Smooth muscle cell (in vitro differentiated cells): Measurements from ENCODE around the gene KCNC4. TPM values are rescaled to one million over a fixed set of nuclear protein-coding genes. Genes with fewer than 3 reads are reported as not detected.

ENCODE experiments used
- DNase-seq: peaks from one replicate; lab custom pipeline; 2025; ENCODE audit not compliant: unreplicated experiment; lab: John Stamatoyannopoulos, UW
- H2AFZ ChIP-seq: fragments of 200-600 bp; sonication (generic); 2 replicates; pipeline ENCODE4 v1.6.0; 2016; ENCODE audit warnings: antibody characterized with exemption, low read depth, mild to moderate bottlenecking
- H3F3A ChIP-seq: fragments of 200-600 bp; sonication (generic); 2 replicates; pipeline ENCODE4 v1.6.0; 2017; ENCODE audit warnings: antibody characterized with exemption, low read depth
- H3K27ac ChIP-seq: fragments of 200-600 bp; sonication (generic); 2 replicates; pipeline ENCODE4 v1.5.1; 2016; ENCODE audit warnings: low read depth, mild to moderate bottlenecking
- H3K27me3 ChIP-seq: fragments of 200-600 bp; sonication (generic); 2 replicates; pipeline ENCODE4 v1.6.1; 2016; ENCODE audit warnings: low read depth, mild to moderate bottlenecking
- H3K36me3 ChIP-seq: fragments of 200-600 bp; sonication (generic); 2 replicates; pipeline ENCODE4 v1.5.1; 2016; ENCODE audit warnings: low read depth
- H3K4me1 ChIP-seq: fragments of 200-600 bp; sonication (generic); 2 replicates; pipeline ENCODE4 v1.5.1; 2016; ENCODE audit warnings: low read depth
- H3K4me2 ChIP-seq: fragments of 200-600 bp; sonication (generic); 2 replicates; pipeline ENCODE4 v1.6.0; 2016; ENCODE audit warnings: mild to moderate bottlenecking
- H3K4me3 ChIP-seq: fragments of 200-600 bp; sonication (generic); 2 replicates; pipeline ENCODE4 v1.5.1; 2016; ENCODE audit warnings: mild to moderate bottlenecking
- H3K79me2 ChIP-seq: fragments of 200-600 bp; sonication (generic); 2 replicates; pipeline ENCODE4 v1.6.0; 2016; ENCODE audit warnings: low read depth, mild to moderate bottlenecking
- H3K9ac ChIP-seq: fragments of 200-600 bp; sonication (generic); 2 replicates; pipeline ENCODE4 v1.6.0; 2016; ENCODE audit warnings: low read depth
- H3K9me3 ChIP-seq: fragments of 200-600 bp; sonication (generic); replicated peaks from 2 replicates; pipeline ENCODE4 v1.5.1; 2016; ENCODE audit warnings: low read depth
- H4K20me1 ChIP-seq: fragments of 200-600 bp; sonication (generic); 2 replicates; pipeline ENCODE4 v1.6.0; 2016; ENCODE audit warnings: low read depth
- WGBS: methylation state at CpG from one replicate; pipeline ENCODE4 v1.1.7; 2016; ENCODE audit warnings: low lambda C conversion rate; 5-methylcytosine and 5-hydroxymethylcytosine counted together
- polyA plus RNA-seq: library from polyadenylated mRNA; unstranded; fragments of >200 nt; fragmentation: Nextera tagmentation; extraction: Ambion mirVana; gene quantifications from 2 replicates; pipeline ENCODE4 v1.2.1, GENCODE V29; 2016
- total RNA-seq: library from RNA; depleted of rRNA; stranded (reverse); fragments of >200 nt; gene quantifications from 2 replicates; pipeline ENCODE4 v1.2.3, GENCODE V29; 2014
- TF ChIP-seq, protein P1 (sequence below): fragments of 200-600 bp; sonication (generic); IDR thresholded peaks from 2 replicates; pipeline ENCODE4 v1.5.1; 2017; ENCODE audit warnings: borderline replicate concordance, mild to moderate bottlenecking, antibody characterized with exemption; ENCODE audit not compliant: insufficient read depth, poor library complexity, severe bottlenecking

KCNC4 gene
- total and polyA plus RNA-seq, 2 experiments from 2014 or later = 2.0 to 6.0 TPM

GRCh38 chr1:110225756-110226404, 15.8 kb downstream of the KCNC4 start:
- Histone ChIP-seq H3K9ac (no peak overlapping the region), H3K4me1 (no peaks in the 10 kb centered on the region), H3K4me2 (no peak overlapping the region), H3K27ac (no peak overlapping the region), H4K20me1 (peaks cover 9% of the 10 kb centered on the region), H3K4me3 (no peak overlapping the region), H3K9me3 (no peaks in the 10 kb centered on the region), H3F3A (no peaks in the 10 kb centered on the region), H3K36me3 (no peaks in the 10 kb centered on the region), H3K79me2 (no peaks in the 10 kb centered on the region), H3K27me3 (no peaks in the 10 kb centered on the region), H2AFZ (no peak overlapping the region)
- no peak for DNase-seq
- 92% methylated on average over 16 of the region's 18 CpGs for WGBS
- TF ChIP-seq, protein P1, sequence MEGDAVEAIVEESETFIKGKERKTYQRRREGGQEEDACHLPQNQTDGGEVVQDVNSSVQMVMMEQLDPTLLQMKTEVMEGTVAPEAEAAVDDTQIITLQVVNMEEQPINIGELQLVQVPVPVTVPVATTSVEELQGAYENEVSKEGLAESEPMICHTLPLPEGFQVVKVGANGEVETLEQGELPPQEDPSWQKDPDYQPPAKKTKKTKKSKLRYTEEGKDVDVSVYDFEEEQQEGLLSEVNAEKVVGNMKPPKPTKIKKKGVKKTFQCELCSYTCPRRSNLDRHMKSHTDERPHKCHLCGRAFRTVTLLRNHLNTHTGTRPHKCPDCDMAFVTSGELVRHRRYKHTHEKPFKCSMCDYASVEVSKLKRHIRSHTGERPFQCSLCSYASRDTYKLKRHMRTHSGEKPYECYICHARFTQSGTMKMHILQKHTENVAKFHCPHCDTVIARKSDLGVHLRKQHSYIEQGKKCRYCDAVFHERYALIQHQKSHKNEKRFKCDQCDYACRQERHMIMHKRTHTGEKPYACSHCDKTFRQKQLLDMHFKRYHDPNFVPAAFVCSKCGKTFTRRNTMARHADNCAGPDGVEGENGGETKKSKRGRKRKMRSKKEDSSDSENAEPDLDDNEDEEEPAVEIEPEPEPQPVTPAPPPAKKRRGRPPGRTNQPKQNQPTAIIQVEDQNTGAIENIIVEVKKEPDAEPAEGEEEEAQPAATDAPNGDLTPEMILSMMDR = no peak

GRCh38 chr1:110227774-110228173, 17.7 kb downstream of the KCNC4 start:
- 95% methylated on average over 12 of the region's 12 CpGs for WGBS
- H3K36me3 ChIP-seq = no peaks in the 10 kb centered on the region
- H3K4me3 ChIP-seq = no peak overlapping the region
- no peak overlapping the region for H3K4me2 ChIP-seq
- H3K27me3 ChIP-seq = no peaks in the 10 kb centered on the region
- no peak for DNase-seq
- no peaks in the 10 kb centered on the region for H3K79me2 ChIP-seq
- no peaks in the 10 kb centered on the region for H3F3A ChIP-seq
- no peaks in the 10 kb centered on the region for H3K4me1 ChIP-seq
- H2AFZ ChIP-seq = no peak overlapping the region
- H4K20me1 ChIP-seq = no peaks in the 10 kb centered on the region
- TF ChIP-seq, protein P1 = no peak
- H3K27ac ChIP-seq = no peak overlapping the region
- no peak overlapping the region for H3K9ac ChIP-seq
- no peaks in the 10 kb centered on the region for H3K9me3 ChIP-seq

DNA sequence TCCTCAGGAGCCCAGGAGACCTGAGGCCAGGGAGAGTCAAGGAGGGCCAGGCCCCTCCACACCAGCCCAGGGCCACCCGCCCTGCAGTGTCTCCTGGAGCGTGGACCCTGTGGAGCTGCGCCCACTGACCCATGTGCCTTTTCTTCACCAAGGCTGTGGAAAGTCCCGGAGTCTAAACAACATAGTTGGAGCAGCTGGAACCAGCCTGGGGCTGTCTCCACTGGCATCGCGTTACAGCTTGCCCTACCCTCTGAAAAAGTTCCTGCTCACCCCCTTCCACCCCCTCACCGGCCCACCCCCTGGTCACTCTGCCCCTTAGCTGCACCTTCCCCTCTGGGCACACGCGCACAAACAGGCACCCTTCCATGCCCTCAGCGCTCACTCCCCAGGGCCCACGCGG, 18.3 kb downstream of the KCNC4 start:
- TF ChIP-seq, protein P1 = no peak
- H4K20me1 ChIP-seq = no peaks in the 10 kb centered on the region
- H3K4me1 ChIP-seq = no peaks in the 10 kb centered on the region
- no peaks in the 10 kb centered on the region for H3K79me2 ChIP-seq
- no peak overlapping the region for H3K27ac ChIP-seq
- H3K9me3 ChIP-seq = no peaks in the 10 kb centered on the region
- no peak overlapping the region for H3K9ac ChIP-seq
- H3K4me3 ChIP-seq = no peak overlapping the region
- no peak overlapping the region for H3K4me2 ChIP-seq
- H3F3A ChIP-seq = no peaks in the 10 kb centered on the region
- H2AFZ ChIP-seq = no peak overlapping the region
- H3K27me3 ChIP-seq = no peaks in the 10 kb centered on the region
- WGBS = 87% methylated on average over 9 of the region's 12 CpGs
- H3K36me3 ChIP-seq = no peaks in the 10 kb centered on the region
- DNase-seq = no peak

GRCh38 chr1:110228869-110229268, 18.8 kb downstream of the KCNC4 start:
- Histone ChIP-seq H3K9me3 (no peaks in the 10 kb centered on the region), H3K79me2 (no peaks in the 10 kb centered on the region), H3K27ac (no peak overlapping the region), H4K20me1 (no peaks in the 10 kb centered on the region), H3K9ac (no peak overlapping the region), H3K4me2 (no peak overlapping the region), H3K4me1 (peaks cover under 1% of the 10 kb centered on the region), H3K36me3 (no peaks in the 10 kb centered on the region), H3K4me3 (no peak overlapping the region), H3F3A (no peaks in the 10 kb centered on the region), H3K27me3 (no peaks in the 10 kb centered on the region), H2AFZ (no peak overlapping the region)
- WGBS = 89% methylated on average over 9 of the region's 9 CpGs
- no peak for DNase-seq
- TF ChIP-seq, protein P1 = no peak
